GM19467 (cell line): ENCODE measurements around the gene GRM4.

ENCODE experiments used
- ATAC-seq: cut with Tn5 transposase; IDR thresholded peaks from one replicate; pipeline ENCODE4 v1.9.1; 2021; ENCODE audit warnings: mild to moderate bottlenecking, moderate library complexity; ENCODE audit not compliant: unreplicated experiment

The GRM4 gene

GRCh38 chr6:34086558-34086957 is 59.3 kb downstream of the GRM4 start:
- no peak for ATAC-seq

- no peak for ATAC-seq
These were observed 60.3 kb downstream of the GRM4 start for GRCh38 chr6:34085453-34086170.

- ATAC-seq: no peak
These were observed 61.1 kb downstream of the GRM4 start for GRCh38 chr6:34084591-34085290.

GRCh38 chr6:34082864-34083626 is 62.8 kb downstream of the GRM4 start:
- no peak for ATAC-seq

GRCh38 chr6:34082348-34082747 is 63.5 kb downstream of the GRM4 start:
- no peak for ATAC-seq

GRCh38 chr6:34080357-34080756 is 65.5 kb downstream of the GRM4 start:
- no peak for ATAC-seq

GRCh38 chr6:34079899-34080298 is 66.0 kb downstream of the GRM4 start:
- no peak for ATAC-seq

- no peak for ATAC-seq
These were observed 70.0 kb downstream of the GRM4 start for GRCh38 chr6:34075906-34076305.

GRCh38 chr6:34074064-34074742 is 71.7 kb downstream of the GRM4 start:
- no peak for ATAC-seq

- no peak for ATAC-seq
These were observed 72.3 kb downstream of the GRM4 start for GRCh38 chr6:34073540-34073939.

- no peak for ATAC-seq
These were observed 73.2 kb downstream of the GRM4 start for GRCh38 chr6:34072727-34073126.

- no peak for ATAC-seq
These were observed 74.0 kb downstream of the GRM4 start for GRCh38 chr6:34071884-34072379.

- no peak for ATAC-seq
These were observed 74.6 kb downstream of the GRM4 start for GRCh38 chr6:34071136-34071883.

- no peak for ATAC-seq
These were observed 75.4 kb downstream of the GRM4 start for GRCh38 chr6:34070315-34071135.

- ATAC-seq: no peak
These were observed 77.3 kb downstream of the GRM4 start for GRCh38 chr6:34068462-34069044.

- ATAC-seq: no peak
These were observed 78.1 kb downstream of the GRM4 start for GRCh38 chr6:34067814-34068213.

GRCh38 chr6:34066772-34067770 is 78.8 kb downstream of the GRM4 start:
- ATAC-seq: no peak

- ATAC-seq: no peak
These were observed 79.7 kb downstream of the GRM4 start for GRCh38 chr6:34066218-34066571.
